Stomach (tissue), 9 donors: ENCODE results near the gene PUS10. TPM values are rescaled to one million over a fixed set of nuclear protein-coding genes. Genes with fewer than 3 reads are reported as not detected.

Experiments
- DNase-seq, 2 donors: peaks; one replicate each; pipeline versions ENCODE4 v3.0.0 to v3.0.0-alpha.2; 2013 to 2019
- H3K27ac ChIP-seq, 5 donors: fragments of 200-600 bp in 4 of 5; sonication (generic) in 4 of 5; one replicate each; pipeline ENCODE4 v1.5.1; 2013 to 2019; ENCODE audit warnings: mild to moderate bottlenecking in 1 of 5, moderate library complexity in 1 of 5
- H3K27me3 ChIP-seq, 3 donors: fragments of 200-600 bp; sonication (generic); one replicate each; pipeline ENCODE4 v1.5.1; 2017 to 2019; ENCODE audit warnings: mixed run types in 1 of 3
- H3K36me3 ChIP-seq, 4 donors: fragments of 200-600 bp; sonication (generic); 1 replicate in 3 of 4; 2 replicates in 1 of 4; pipeline ENCODE4 v1.5.1; 2016 to 2019
- H3K4me1 ChIP-seq, 4 donors: fragments of 200-600 bp; sonication (generic); one replicate each; pipeline ENCODE4 v1.5.1; 2016 to 2019
- H3K4me3 ChIP-seq, 4 donors: fragments of 200-600 bp; sonication (generic) in 3 of 4; one replicate each; pipeline ENCODE4 v1.5.1; 2016 to 2019; ENCODE audit warnings: mild to moderate bottlenecking in 1 of 4
- H3K9me3 ChIP-seq, 4 donors: fragments of 200-600 bp; sonication (generic); one replicate each; pipeline ENCODE4 v1.5.1; 2016 to 2019
- CTCF ChIP-seq, 7 experiments: fragments of 450-650 bp in 4 of 7; fragments of 200-600 bp in 3 of 7; sonication (generic) in 3 of 7; IDR thresholded peaks; one replicate each; pipeline ENCODE4 v1.5.1; 2016 to 2019; ENCODE audit warnings: antibody characterized with exemption in 7 of 7, control low read depth in 2 of 7, mild to moderate bottlenecking in 1 of 7
- EP300 ChIP-seq: sonication (generic); formaldehyde crosslinking; IDR thresholded peaks from one replicate; pipeline ENCODE4 v1.6.1; 2017; ENCODE audit warnings: antibody characterized with exemption
- POLR2A ChIP-seq, 4 donors: fragments of 450-650 bp; IDR thresholded peaks; one replicate each; pipeline ENCODE4 v1.6.1; 2016; ENCODE audit warnings: antibody characterized with exemption in 4 of 4, control low read depth in 2 of 4, mild to moderate bottlenecking in 1 of 4, moderate library complexity in 1 of 4
- POLR2AphosphoS5 ChIP-seq, 3 donors: sonication (generic); formaldehyde crosslinking; IDR thresholded peaks; one replicate each; pipeline ENCODE4 v1.6.1; 2016; ENCODE audit warnings: antibody characterized with exemption in 3 of 3
- WGBS, 5 donors: extraction: QIAGEN DNeasy Blood & Tissue Kit in 3 of 5; methylation state at CpG; one replicate each; pipeline versions ENCODE4 v1.1.5 to v1.1.7; 2013 to 2018; 5-methylcytosine and 5-hydroxymethylcytosine counted together
- intact Hi-C: fragments of 100-400 bp; cut with DNase I; formaldehyde crosslinking; loops from one replicate; pipeline ENCODE4 v1.15.1; 2023; ENCODE audit warnings: low total_unique reads
- polyA plus RNA-seq, 3 donors: library from polyadenylated mRNA; stranded (reverse); fragments of 200-250 nt; gene quantifications; one replicate each; pipeline ENCODE4 v1.2.3, GENCODE V29; 2013
- total RNA-seq, 5 donors: library from RNA; depleted of rRNA; stranded (reverse); fragments of >200 nt; gene quantifications; one replicate each; pipeline versions ENCODE4 v1.1.0 to v1.2.3, GENCODE V29; 2014 to 2016
- donor health status: healthy with polysubstance abuse.
- donor health status: Bipolar disorder and iron deficiency.
- donor health status: healthy.

Gene PUS10
- total and polyA plus RNA-seq, 8 donors = 1.8 to 8.0 (median 3.4) TPM

GRCh38 chr2:60964651-60965498, 53.2 kb downstream of the PUS10 start:
- intact Hi-C loops = no loop called here
- no peak for DNase-seq
- TF ChIP-seq EP300 = no peak
- no peak for TF ChIP-seq CTCF (IDR thresholded peaks at IDR 0.05)
- TF ChIP-seq POLR2AphosphoS5 (IDR thresholded peaks at IDR 0.05) = no peak
- TF ChIP-seq POLR2A (IDR thresholded peaks at IDR 0.05) = no peak
- peak overlapping the region in 3 of 5 donors; percentile 16 to 36 (median 18) for H3K27ac ChIP-seq
- WGBS, 5 donors = 68 to 76% (median 72%) methylated on average over 7 of the region's 7 CpGs
- peaks cover 0 to under 1% (median 0%) of the 10 kb centered on the region in 4 donors for H3K36me3 ChIP-seq
- H3K9me3 ChIP-seq = no peaks in the 10 kb centered on the region
- peaks cover 0 to 27% (median 16%) of the 10 kb centered on the region in 4 donors for H3K4me1 ChIP-seq
- H3K4me3 ChIP-seq = no peak overlapping the region
- no peaks in the 10 kb centered on the region for H3K27me3 ChIP-seq

DNA sequence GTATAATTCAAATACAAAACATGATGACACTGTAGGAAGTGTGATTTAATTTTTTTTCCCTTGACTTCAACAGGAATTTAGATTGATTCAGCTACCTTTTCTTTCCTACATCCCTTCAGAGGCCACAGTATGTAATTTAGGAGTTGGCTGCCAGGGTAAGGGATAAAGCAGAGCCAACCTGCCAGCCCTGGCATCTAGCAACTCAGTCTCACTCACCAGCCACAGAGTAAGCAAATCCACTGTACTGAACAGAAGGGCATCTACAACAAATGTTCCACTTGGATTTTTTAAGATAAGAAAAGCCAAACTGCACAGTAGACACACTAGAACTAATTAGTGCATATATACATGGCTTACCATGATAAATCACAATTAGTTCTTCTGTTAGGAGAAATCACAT, 54.9 kb downstream of the PUS10 start:
- Histone ChIP-seq H3K27me3 (no peaks in the 10 kb centered on the region), H3K36me3 (peaks cover 0 to 6% (median 0%) of the 10 kb centered on the region in 4 donors), H3K4me1 (peaks cover 0 to 27% (median 16%) of the 10 kb centered on the region in 4 donors), H3K9me3 (no peaks in the 10 kb centered on the region), H3K4me3 (no peak overlapping the region), H3K27ac (no peak overlapping the region)
- intact Hi-C loops = no loop called here
- DNase-seq = peak in 1 of 2 donors; percentile 42
- no peak for TF ChIP-seq EP300
- TF ChIP-seq CTCF (IDR thresholded peaks at IDR 0.05) = no peak

- intact Hi-C loops = no loop called here
- no peak overlapping the region for H3K4me3 ChIP-seq
- WGBS, 5 donors = 31 to 67% (median 39%) methylated on average over 2 of the region's 2 CpGs
- H3K9me3 ChIP-seq = no peaks in the 10 kb centered on the region
- no peak for DNase-seq
- H3K27me3 ChIP-seq = no peaks in the 10 kb centered on the region
- no peak overlapping the region for H3K27ac ChIP-seq
- H3K36me3 ChIP-seq = peaks cover 0 to 6% (median 0%) of the 10 kb centered on the region in 4 donors
- TF ChIP-seq CTCF (IDR thresholded peaks at IDR 0.05) = no peak
- TF ChIP-seq POLR2AphosphoS5 (IDR thresholded peaks at IDR 0.05) = no peak
- TF ChIP-seq EP300 = no peak
- no peak for TF ChIP-seq POLR2A (IDR thresholded peaks at IDR 0.05)
- H3K4me1 ChIP-seq = peaks cover 0 to 32% (median 16%) of the 10 kb centered on the region in 4 donors
Measured at GRCh38 chr2:60962528-60962927, 55.5 kb downstream of the PUS10 start.

DNA sequence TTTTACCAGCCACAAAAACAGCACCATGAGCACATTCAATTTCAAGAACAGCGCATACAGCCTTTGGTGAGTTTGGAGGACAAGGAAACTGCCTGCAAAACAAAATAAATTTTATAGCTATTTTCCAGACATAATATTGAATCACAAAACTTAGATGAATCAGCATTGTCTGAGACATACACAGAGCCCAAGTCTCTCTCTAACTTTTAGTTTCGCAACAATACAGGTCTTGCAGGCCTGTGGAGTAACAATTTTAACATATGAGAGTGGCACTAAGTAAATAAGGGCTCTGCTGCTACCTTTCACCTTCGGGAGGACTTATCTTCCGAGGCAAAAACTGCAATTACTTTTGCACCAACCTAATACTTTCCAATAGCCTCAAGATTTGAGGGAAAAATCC, 56.6 kb downstream of the PUS10 start:
- no peak overlapping the region for H3K27ac ChIP-seq

More for the DNA sequence above, 56.6 kb downstream of the PUS10 start:
- intact Hi-C loops = no loop called here
- Histone ChIP-seq H3K4me3 (no peak overlapping the region), H3K27me3 (no peaks in the 10 kb centered on the region), H3K4me1 (peaks cover 0 to 32% (median 16%) of the 10 kb centered on the region in 4 donors), H3K36me3 (peaks cover 0 to 6% (median 0%) of the 10 kb centered on the region in 4 donors), H3K9me3 (no peaks in the 10 kb centered on the region)
- peak in 1 of 2 donors; percentile 29 for DNase-seq
- TF ChIP-seq POLR2AphosphoS5 (IDR thresholded peaks at IDR 0.05) (no peak), EP300 (no peak), POLR2A (IDR thresholded peaks at IDR 0.05) (no peak), CTCF (IDR thresholded peaks at IDR 0.05) (no peak)
- WGBS, 5 donors = 58 to 79% (median 68%) methylated on average over 4 of the region's 4 CpGs
